Measurements from ENCODE around the gene BNIP3.

- TF ChIP-seq POLR2A (IDR thresholded peaks at IDR 0.05; ENCODE audit: control extremely low read depth in 1 of 2, low read depth in 2 of 2, low read length in 2 of 2) = no peak
- TF ChIP-seq POLR2AphosphoS5 (IDR thresholded peaks at IDR 0.05; ENCODE audit: low read depth, low read length) = no peak
- peak; percentile 82 to 93 (median 90) for TF ChIP-seq CTCF (IDR thresholded peaks at IDR 0.05; ENCODE audit: control extremely low read depth in 1 of 3, insufficient read depth in 1 of 3, low read depth in 1 of 3, low read length in 3 of 3)
- TF ChIP-seq RFX5 (IDR thresholded peaks at IDR 0.05; ENCODE audit: borderline replicate concordance, low read depth, low read length) = no peak
- TF ChIP-seq TCF12 (IDR thresholded peaks at IDR 0.05; ENCODE audit: low read depth, low read length) = no peak
- no peak for TF ChIP-seq HDAC6 (IDR thresholded peaks at IDR 0.05; ENCODE audit: low read depth, low read length)
- TF ChIP-seq EZH2 (IDR thresholded peaks at IDR 0.05; ENCODE audit: low read depth, low read length, severe bottlenecking) = no peak
- TF ChIP-seq RAD21 (IDR thresholded peaks at IDR 0.05 in 1 of 2, conservative IDR thresholded peaks at IDR 0.05 in 1 of 2; ENCODE audit: low read depth in 2 of 2, low read length in 2 of 2) = peak; percentile 70 to 75
- TF ChIP-seq JUND (IDR thresholded peaks at IDR 0.05; ENCODE audit: low read length) = no peak
- TF ChIP-seq RBBP5 (IDR thresholded peaks at IDR 0.05; ENCODE audit: borderline replicate concordance, low read depth, low read length) = no peak
These were observed 38.5 kb downstream of the BNIP3 start for GRCh38 chr10:131943021-131943814.
